HEK293 (cell line): ENCODE data around the gene SEPTIN12.

Experiments
- BCL11B ChIP-seq: fragments of 450-650 bp; formaldehyde crosslinking; IDR thresholded peaks from 2 replicates; pipeline ENCODE4 v1.5.1; 2016; ENCODE audit warnings: low read depth, missing biosample characterization, missing genetic modification characterization
- GLIS1 ChIP-seq: fragments of 450-650 bp; formaldehyde crosslinking; IDR thresholded peaks from 2 replicates; pipeline ENCODE4 v1.5.1; 2016; ENCODE audit warnings: missing biosample characterization, missing genetic modification characterization
- GLIS2 ChIP-seq: fragments of 450-650 bp; formaldehyde crosslinking; IDR thresholded peaks from 2 replicates; pipeline ENCODE4 v1.5.1; 2016; ENCODE audit warnings: missing biosample characterization, missing genetic modification characterization
- KLF16 ChIP-seq: fragments of 450-650 bp; formaldehyde crosslinking; IDR thresholded peaks from 2 replicates; pipeline ENCODE4 v1.5.1; 2017; ENCODE audit warnings: missing biosample characterization, missing genetic modification characterization
- PATZ1 ChIP-seq: fragments of 450-650 bp; formaldehyde crosslinking; IDR thresholded peaks from 2 replicates; pipeline ENCODE4 v1.5.1; 2016; ENCODE audit warnings: missing biosample characterization, missing genetic modification characterization
- PBX3 ChIP-seq: sonication (generic); formaldehyde crosslinking; IDR thresholded peaks from 2 replicates; pipeline ENCODE4 v1.8.1; 2022; ENCODE audit warnings: mild to moderate bottlenecking, moderate library complexity, missing genetic modification reagents
- YY2 ChIP-seq: fragments of 450-650 bp; formaldehyde crosslinking; IDR thresholded peaks from 2 replicates; pipeline ENCODE4 v1.5.1; 2016; ENCODE audit warnings: missing biosample characterization, missing genetic modification characterization
- ZBTB17 ChIP-seq: fragments of 450-650 bp; formaldehyde crosslinking; IDR thresholded peaks from 2 replicates; pipeline ENCODE4 v1.5.1; 2016; ENCODE audit warnings: missing biosample characterization, missing genetic modification characterization
- ZBTB20 ChIP-seq: fragments of 450-650 bp; formaldehyde crosslinking; IDR thresholded peaks from 2 replicates; pipeline ENCODE4 v1.5.1; 2016; ENCODE audit warnings: missing biosample characterization, missing genetic modification characterization
- ZBTB21 ChIP-seq: fragments of 450-650 bp; formaldehyde crosslinking; IDR thresholded peaks from 2 replicates; pipeline ENCODE4 v1.5.1; 2017; ENCODE audit warnings: missing biosample characterization, missing genetic modification characterization
- ZBTB48 ChIP-seq: fragments of 450-650 bp; formaldehyde crosslinking; IDR thresholded peaks from 2 replicates; pipeline ENCODE4 v1.5.1; 2016; ENCODE audit warnings: missing biosample characterization, missing genetic modification characterization
- ZBTB8A ChIP-seq: fragments of 450-650 bp; formaldehyde crosslinking; IDR thresholded peaks from 2 replicates; pipeline ENCODE4 v1.5.1; 2016; ENCODE audit warnings: missing biosample characterization, missing genetic modification characterization
- ZEB2 ChIP-seq: fragments of 450-650 bp; formaldehyde crosslinking; IDR thresholded peaks from 2 replicates; pipeline ENCODE4 v1.5.1; 2016; ENCODE audit warnings: missing biosample characterization, missing genetic modification characterization
- ZFP69B ChIP-seq: fragments of 450-650 bp; formaldehyde crosslinking; IDR thresholded peaks from 2 replicates; pipeline ENCODE4 v1.5.1; 2016; ENCODE audit warnings: missing biosample characterization, missing genetic modification characterization
- ZNF133 ChIP-seq: fragments of 450-650 bp; formaldehyde crosslinking; IDR thresholded peaks from 2 replicates; pipeline ENCODE4 v1.5.1; 2016; ENCODE audit warnings: missing biosample characterization, missing genetic modification characterization
- ZNF2 ChIP-seq: fragments of 450-650 bp; formaldehyde crosslinking; IDR thresholded peaks from 2 replicates; pipeline ENCODE4 v1.5.1; 2016; ENCODE audit warnings: missing biosample characterization, missing genetic modification characterization
- ZNF335 ChIP-seq: fragments of 450-650 bp; formaldehyde crosslinking; conservative IDR thresholded peaks from 2 replicates; pipeline ENCODE4 v1.5.1; 2016; ENCODE audit warnings: missing biosample characterization, missing genetic modification characterization
- ZNF394 ChIP-seq: fragments of 450-650 bp; formaldehyde crosslinking; IDR thresholded peaks from 2 replicates; pipeline ENCODE4 v1.5.1; 2016; ENCODE audit warnings: missing biosample characterization, missing genetic modification characterization, mild to moderate bottlenecking, moderate library complexity, borderline replicate concordance
- ZNF416 ChIP-seq: fragments of 450-650 bp; formaldehyde crosslinking; IDR thresholded peaks from 2 replicates; pipeline ENCODE4 v1.5.1; 2016; ENCODE audit warnings: missing biosample characterization, missing genetic modification characterization
- ZNF544 ChIP-seq: fragments of 450-650 bp; formaldehyde crosslinking; IDR thresholded peaks from 2 replicates; pipeline ENCODE4 v1.5.0; 2017; ENCODE audit warnings: missing biosample characterization, missing genetic modification characterization
- ZNF561 ChIP-seq: fragments of 450-650 bp; IDR thresholded peaks from 2 replicates; pipeline ENCODE4 v1.5.1; 2018; ENCODE audit warnings: missing biosample characterization, missing genetic modification characterization, borderline replicate concordance
- ZNF600 ChIP-seq: fragments of 450-650 bp; formaldehyde crosslinking; IDR thresholded peaks from 2 replicates; pipeline ENCODE4 v1.5.1; 2016; ENCODE audit warnings: missing biosample characterization, missing genetic modification characterization
- ZNF610 ChIP-seq: fragments of 450-650 bp; formaldehyde crosslinking; IDR thresholded peaks from 2 replicates; pipeline ENCODE4 v1.5.1; 2016; ENCODE audit warnings: missing biosample characterization, missing genetic modification characterization, borderline replicate concordance
- ZNF670 ChIP-seq: fragments of 450-650 bp; formaldehyde crosslinking; IDR thresholded peaks from 2 replicates; pipeline ENCODE4 v1.5.1; 2016; ENCODE audit warnings: missing biosample characterization, missing genetic modification characterization, low read depth
- TF ChIP-seq, protein P1 (sequence below): fragments of 450-650 bp; formaldehyde crosslinking; optimal IDR thresholded peaks from 2 replicates; pipeline ENCODE3; 2016; ENCODE audit warnings: missing biosample characterization, mild to moderate bottlenecking, missing genetic modification characterization
- TF ChIP-seq, protein P2 (sequence below): fragments of 450-650 bp; formaldehyde crosslinking; conservative IDR thresholded peaks from 2 replicates; pipeline ENCODE4 v1.5.1; 2016; ENCODE audit warnings: low read depth, missing biosample characterization, missing genetic modification characterization
- TF ChIP-seq, protein P3 (sequence below): fragments of 450-650 bp; formaldehyde crosslinking; IDR thresholded peaks from 2 replicates; pipeline ENCODE4 v1.5.1; 2016; ENCODE audit warnings: missing biosample characterization, missing genetic modification characterization
- TF ChIP-seq, protein P4 (sequence below): fragments of 450-650 bp; formaldehyde crosslinking; IDR thresholded peaks from 2 replicates; pipeline ENCODE4 v1.5.1; 2016; ENCODE audit warnings: missing biosample characterization, missing genetic modification characterization

SEPTIN12 gene

DNA sequence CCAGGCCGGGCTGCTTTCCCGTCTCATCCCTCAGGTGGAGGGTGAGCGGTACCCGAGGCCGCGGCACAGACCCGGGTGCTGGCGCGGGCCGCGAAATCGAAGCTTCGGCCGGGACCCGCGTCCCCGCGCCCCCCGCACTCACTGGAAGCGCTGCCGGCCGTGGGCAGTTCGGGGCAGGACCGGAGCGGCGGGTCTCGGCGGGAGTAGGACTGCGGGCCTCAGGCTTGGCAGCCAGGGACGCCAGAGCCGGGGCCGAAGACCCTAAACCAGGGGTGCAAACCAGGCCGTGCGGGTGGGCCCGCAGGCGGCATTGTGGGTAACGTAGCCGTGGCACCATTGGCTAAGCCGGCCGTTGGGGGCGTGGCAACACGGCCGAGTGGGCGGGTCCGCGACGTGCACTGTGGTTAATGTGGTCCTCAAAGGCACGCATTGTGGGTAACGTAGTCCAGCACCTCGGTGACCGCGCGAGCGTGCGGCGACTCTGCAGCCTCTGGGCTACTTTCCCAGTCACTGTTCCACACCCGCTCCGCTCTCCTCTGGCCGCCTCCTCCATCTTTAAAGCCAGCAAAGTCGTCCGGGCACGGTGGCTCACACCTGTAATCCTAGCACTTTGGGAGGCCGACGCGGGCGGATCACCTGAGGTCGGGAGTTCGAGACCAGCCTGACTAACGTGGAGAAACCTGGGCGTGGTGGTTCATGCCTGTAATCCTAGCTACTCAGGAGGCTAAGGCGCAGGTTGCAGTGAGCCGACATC is 21.1 kb downstream of the SEPTIN12 start, which contains the start of gene ZNF500 (continued):
- TF ChIP-seq, protein P1, sequence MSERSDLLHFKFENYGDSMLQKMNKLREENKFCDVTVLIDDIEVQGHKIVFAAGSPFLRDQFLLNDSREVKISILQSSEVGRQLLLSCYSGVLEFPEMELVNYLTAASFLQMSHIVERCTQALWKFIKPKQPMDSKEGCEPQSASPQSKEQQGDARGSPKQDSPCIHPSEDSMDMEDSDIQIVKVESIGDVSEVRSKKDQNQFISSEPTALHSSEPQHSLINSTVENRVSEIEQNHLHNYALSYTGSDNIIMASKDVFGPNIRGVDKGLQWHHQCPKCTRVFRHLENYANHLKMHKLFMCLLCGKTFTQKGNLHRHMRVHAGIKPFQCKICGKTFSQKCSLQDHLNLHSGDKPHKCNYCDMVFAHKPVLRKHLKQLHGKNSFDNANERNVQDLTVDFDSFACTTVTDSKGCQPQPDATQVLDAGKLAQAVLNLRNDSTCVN (tag by site-specific recombination), result peak; percentile 88
- TF ChIP-seq ZNF133 (tag by site-specific recombination) (no peak), ZNF610 (tag by site-specific recombination) (0 out of 2 replicates have a peak, but pooled peaks have one; percentile 11), KLF16 (tag by site-specific recombination) (peak; percentile 84), ZNF416 (tag by site-specific recombination) (no peak), PBX3 (CRISPR knock-in tag) (0 out of 2 replicates have a peak, but pooled peaks have one; percentile 65), ZBTB21 (tag by site-specific recombination) (0 out of 2 replicates have a peak, but pooled peaks have one; percentile 28), ZNF544 (tag by site-specific recombination) (no peak), ZNF600 (tag by site-specific recombination) (peak; percentile 95), ZEB2 (tag by site-specific recombination) (peak; percentile 47; the same call in 1 of the 2 replicates), ZBTB48 (peak; percentile 81), BCL11B (tag by site-specific recombination) (0 out of 2 replicates have a peak, but pooled peaks have one; percentile 56), ZBTB17 (tag by site-specific recombination) (peak; percentile 96), ZFP69B (peak; percentile 96), ZNF335 (tag by site-specific recombination) (peak; percentile 84), ZNF2 (tag by site-specific recombination) (peak; percentile 26; the same call in 1 of the 2 replicates), GLIS2 (tag by site-specific recombination) (peak; percentile 92), GLIS1 (tag by site-specific recombination) (peak; percentile 71), ZBTB20 (peak; percentile 99), PATZ1 (tag by site-specific recombination) (peak; percentile 82), ZNF670 (tag by site-specific recombination) (no peak), ZBTB8A (tag by site-specific recombination) (peak; percentile 34; the same call in 1 of the 2 replicates), YY2 (tag by site-specific recombination) (peak; percentile 64), ZNF561 (0 out of 2 replicates have a peak, but pooled peaks have one; percentile 25), ZNF394 (tag by site-specific recombination) (peak; percentile 58; the same call in 1 of the 2 replicates)
- TF ChIP-seq, protein P2, sequence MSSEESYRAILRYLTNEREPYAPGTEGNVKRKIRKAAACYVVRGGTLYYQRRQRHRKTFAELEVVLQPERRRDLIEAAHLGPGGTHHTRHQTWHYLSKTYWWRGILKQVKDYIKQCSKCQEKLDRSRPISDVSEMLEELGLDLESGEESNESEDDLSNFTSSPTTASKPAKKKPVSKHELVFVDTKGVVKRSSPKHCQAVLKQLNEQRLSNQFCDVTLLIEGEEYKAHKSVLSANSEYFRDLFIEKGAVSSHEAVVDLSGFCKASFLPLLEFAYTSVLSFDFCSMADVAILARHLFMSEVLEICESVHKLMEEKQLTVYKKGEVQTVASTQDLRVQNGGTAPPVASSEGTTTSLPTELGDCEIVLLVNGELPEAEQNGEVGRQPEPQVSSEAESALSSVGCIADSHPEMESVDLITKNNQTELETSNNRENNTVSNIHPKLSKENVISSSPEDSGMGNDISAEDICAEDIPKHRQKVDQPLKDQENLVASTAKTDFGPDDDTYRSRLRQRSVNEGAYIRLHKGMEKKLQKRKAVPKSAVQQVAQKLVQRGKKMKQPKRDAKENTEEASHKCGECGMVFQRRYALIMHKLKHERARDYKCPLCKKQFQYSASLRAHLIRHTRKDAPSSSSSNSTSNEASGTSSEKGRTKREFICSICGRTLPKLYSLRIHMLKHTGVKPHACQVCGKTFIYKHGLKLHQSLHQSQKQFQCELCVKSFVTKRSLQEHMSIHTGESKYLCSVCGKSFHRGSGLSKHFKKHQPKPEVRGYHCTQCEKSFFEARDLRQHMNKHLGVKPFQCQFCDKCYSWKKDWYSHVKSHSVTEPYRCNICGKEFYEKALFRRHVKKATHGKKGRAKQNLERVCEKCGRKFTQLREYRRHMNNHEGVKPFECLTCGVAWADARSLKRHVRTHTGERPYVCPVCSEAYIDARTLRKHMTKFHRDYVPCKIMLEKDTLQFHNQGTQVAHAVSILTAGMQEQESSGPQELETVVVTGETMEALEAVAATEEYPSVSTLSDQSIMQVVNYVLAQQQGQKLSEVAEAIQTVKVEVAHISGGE (tag by site-specific recombination), result peak; percentile 43
- TF ChIP-seq, protein P3, sequence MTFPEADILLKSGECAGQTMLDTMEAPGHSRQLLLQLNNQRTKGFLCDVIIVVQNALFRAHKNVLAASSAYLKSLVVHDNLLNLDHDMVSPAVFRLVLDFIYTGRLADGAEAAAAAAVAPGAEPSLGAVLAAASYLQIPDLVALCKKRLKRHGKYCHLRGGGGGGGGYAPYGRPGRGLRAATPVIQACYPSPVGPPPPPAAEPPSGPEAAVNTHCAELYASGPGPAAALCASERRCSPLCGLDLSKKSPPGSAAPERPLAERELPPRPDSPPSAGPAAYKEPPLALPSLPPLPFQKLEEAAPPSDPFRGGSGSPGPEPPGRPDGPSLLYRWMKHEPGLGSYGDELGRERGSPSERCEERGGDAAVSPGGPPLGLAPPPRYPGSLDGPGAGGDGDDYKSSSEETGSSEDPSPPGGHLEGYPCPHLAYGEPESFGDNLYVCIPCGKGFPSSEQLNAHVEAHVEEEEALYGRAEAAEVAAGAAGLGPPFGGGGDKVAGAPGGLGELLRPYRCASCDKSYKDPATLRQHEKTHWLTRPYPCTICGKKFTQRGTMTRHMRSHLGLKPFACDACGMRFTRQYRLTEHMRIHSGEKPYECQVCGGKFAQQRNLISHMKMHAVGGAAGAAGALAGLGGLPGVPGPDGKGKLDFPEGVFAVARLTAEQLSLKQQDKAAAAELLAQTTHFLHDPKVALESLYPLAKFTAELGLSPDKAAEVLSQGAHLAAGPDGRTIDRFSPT (tag by site-specific recombination), result peak; percentile 91
- TF ChIP-seq, protein P4, sequence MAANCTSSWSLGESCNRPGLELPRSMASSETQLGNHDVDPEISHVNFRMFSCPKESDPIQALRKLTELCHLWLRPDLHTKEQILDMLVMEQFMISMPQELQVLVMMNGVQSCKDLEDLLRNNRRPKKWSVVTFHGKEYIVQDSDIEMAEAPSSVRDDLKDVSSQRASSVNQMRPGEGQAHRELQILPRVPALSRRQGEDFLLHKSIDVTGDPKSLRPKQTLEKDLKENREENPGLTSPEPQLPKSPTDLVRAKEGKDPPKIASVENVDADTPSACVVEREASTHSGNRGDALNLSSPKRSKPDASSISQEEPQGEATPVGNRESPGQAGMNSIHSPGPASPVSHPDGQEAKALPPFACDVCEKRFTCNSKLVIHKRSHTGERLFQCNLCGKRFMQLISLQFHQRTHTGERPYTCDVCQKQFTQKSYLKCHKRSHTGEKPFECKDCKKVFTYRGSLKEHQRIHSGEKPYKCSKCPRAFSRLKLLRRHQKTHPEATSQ (tag by site-specific recombination), result peak; percentile 59; the same call in 1 of the 2 replicates
